HepG2 (cell line): Measurements from ENCODE around the gene CLPTM1L. TPM values are rescaled to one million over a fixed set of nuclear protein-coding genes. Genes with fewer than 3 reads are reported as not detected.

Experiments
- ATAC-seq: fragments of 200-7000 bp; cut with Tn5 transposase; 3 replicates; pipeline ENCODE4 v1.9.1; 2020; ENCODE audit warnings: mild to moderate bottlenecking, moderate library complexity
- BruUV-seq: library from RNA; stranded (reverse); fragments of 400-500 nt; replicated peaks from 2 replicates; lab custom pipeline; 2021; lab: Mats Ljungman, UMichigan
- CTCF ChIA-PET: fragments of 300-600 bp; formaldehyde crosslinking; extraction: SDS; loops from one replicate; lab custom pipeline; 2021; ENCODE audit warnings: low total read pairs, inconsistent platforms, low intra/inter-chr PET ratio; lab: Yijun Ruan, JAX
- POLR2A ChIA-PET: fragments of 350-600 bp; sonication (Branson Sonifier 250); formaldehyde crosslinking; loops from one replicate; lab custom pipeline; 2020; ENCODE audit warnings: antibody characterized with exemption, inconsistent platforms; lab: Yijun Ruan, JAX
- DNase-seq: peaks from one replicate; pipeline ENCODE4 v3.0.0-alpha.2; 2015; ENCODE audit warnings: low spot score
- FAIRE-seq: peaks from 3 replicates; lab custom pipeline; 2011; peaks lifted over from hg19 to GRCh38; lab: Jason Lieb, UNC
- H2AFZ ChIP-seq: one replicate; pipeline ENCODE4 v1.6.1; 2011; ENCODE audit warnings: low read length, inconsistent platforms
- H3K27ac ChIP-seq: fragments of 300-600 bp; 3 replicates; pipeline ENCODE4 v1.8.0; 2011; ENCODE audit warnings: mixed run types, mild to moderate bottlenecking, mixed read lengths, low read length, inconsistent platforms; ENCODE audit not compliant: insufficient read depth; ENCODE audit errors: extremely low read length
- H3K27me3 ChIP-seq, 2 experiments: fragments of 200-600 bp in 1 of 2; 2 replicates in 1 of 2; 3 replicates in 1 of 2; pipeline versions ENCODE4 v1.6.0 to v1.8.0; 2011; ENCODE audit warnings: low read length in 2 of 2, mild to moderate bottlenecking in 2 of 2, moderate library complexity in 2 of 2, inconsistent platforms in 1 of 2; ENCODE audit not compliant: insufficient read depth in 2 of 2, control insufficient read depth in 1 of 2
- H3K36me3 ChIP-seq, 2 experiments: fragments of 200-600 bp in 1 of 2; replicated peaks in 1 of 2; 2 replicates in 1 of 2; 3 replicates in 1 of 2; pipeline versions ENCODE4 v1.5.1 to v1.8.0; 2011; ENCODE audit warnings: low read length in 2 of 2, inconsistent platforms in 1 of 2; ENCODE audit not compliant: insufficient read depth in 2 of 2, control insufficient read depth in 1 of 2
- H3K4me1 ChIP-seq: 2 replicates; pipeline ENCODE4 v1.5.1; 2012; ENCODE audit warnings: low read length, inconsistent platforms; ENCODE audit not compliant: insufficient read depth
- H3K4me2 ChIP-seq: 2 replicates; pipeline ENCODE4 v1.6.0; 2011; ENCODE audit warnings: low read depth, low read length, inconsistent platforms
- H3K4me3 ChIP-seq, 3 experiments: fragments of 200-600 bp in 1 of 3; sonication (generic), shearing (Covaris generic) in 1 of 3; replicated peaks in 1 of 3; 2 replicates each; pipeline ENCODE4 v1.5.1; 2011 to 2016; ENCODE audit warnings: low read length in 3 of 3, inconsistent platforms in 2 of 3, low read depth in 2 of 3, mild to moderate bottlenecking in 2 of 3, control low read depth in 1 of 3, mixed read lengths in 1 of 3; ENCODE audit not compliant: insufficient read depth in 1 of 3
- H3K79me2 ChIP-seq: one replicate; pipeline ENCODE4 v1.6.1; 2011; ENCODE audit warnings: low read length, inconsistent platforms; ENCODE audit not compliant: insufficient read depth
- H3K9ac ChIP-seq: 2 replicates; pipeline ENCODE4 v1.6.0; 2011; ENCODE audit warnings: mild to moderate bottlenecking, low read depth, low read length, inconsistent platforms; ENCODE audit not compliant: insufficient read depth
- H3K9me3 ChIP-seq: 2 replicates; pipeline ENCODE4 v1.5.1; 2012; ENCODE audit warnings: mild to moderate bottlenecking, low read length
- H4K20me1 ChIP-seq: 2 replicates; pipeline ENCODE4 v1.6.0; 2011; ENCODE audit warnings: inconsistent platforms, mild to moderate bottlenecking, low read length, moderate library complexity; ENCODE audit not compliant: insufficient read depth
- AGO2 ChIP-seq: fragments of 200-400 bp; formaldehyde crosslinking; optimal IDR thresholded peaks from 2 replicates; pipeline ENCODE3; 2017; ENCODE audit warnings: mild to moderate bottlenecking, low read depth, low read length, moderate library complexity
- ATF5 ChIP-seq: sonication (generic); formaldehyde crosslinking; IDR thresholded peaks from 2 replicates; pipeline ENCODE4 v1.4.0; 2020; ENCODE audit warnings: mild to moderate bottlenecking, low read depth, missing genetic modification reagents
- ELK4 ChIP-seq: sonication (generic); formaldehyde crosslinking; IDR thresholded peaks from 2 replicates; pipeline ENCODE4 v1.9.0; 2021; ENCODE audit warnings: missing genetic modification reagents, borderline replicate concordance
- FOXK2 ChIP-seq: fragments of 450-650 bp; IDR thresholded peaks from 2 replicates; pipeline ENCODE4 v1.6.1; 2016
- ZNF549 ChIP-seq: sonication (generic); formaldehyde crosslinking; IDR thresholded peaks from 2 replicates; pipeline ENCODE4 v1.5.0; 2020; ENCODE audit warnings: missing genetic modification reagents
- WGBS: methylation state at CpG from one replicate; pipeline ENCODE4 v1.1.6; 2017; ENCODE audit warnings: low lambda C conversion rate; 5-methylcytosine and 5-hydroxymethylcytosine counted together
- in situ Hi-C: cut with HindIII; loops from 2 replicates; pipeline ENCODE4 v1.10.0; 2017; ENCODE audit warnings: low pct_unique_long_range_greater_than_20kb; ENCODE audit not compliant: extremely low pct_ligation_motif_present
- intact Hi-C: fragments of 100-400 bp; cut with micrococcal nuclease; formaldehyde crosslinking; loops from one replicate; pipeline ENCODE4 v1.10.0; 2022; ENCODE audit not compliant: unreplicated experiment
- polyA plus RNA-seq, 8 experiments: library from polyadenylated mRNA; depleted of rRNA in 3 of 8; stranded (reverse) in 7 of 8; unstranded in 1 of 8; fragments of >200 nt; fragmentation: Illumina TruSeq in 4 of 8; extraction: Trizol in 4 of 8; gene quantifications; 2 replicates each; pipeline versions ENCODE4 v1.2.1 to v1.2.3, GENCODE V29; 2011 to 2016; ENCODE audit warnings: low read depth in 4 of 8, missing spikeins in 1 of 8, mixed read lengths in 1 of 8; ENCODE audit not compliant: insufficient read depth in 1 of 8
- total RNA-seq, 5 experiments: library from RNA; depleted of rRNA; stranded (reverse); fragments of >200 nt; fragmentation: Illumina TruSeq; extraction: Trizol; gene quantifications; 2 replicates each; pipeline ENCODE4 v1.2.3, GENCODE V29; 2016; ENCODE audit warnings: low read depth in 1 of 5

CLPTM1L gene
- total and polyA plus RNA-seq, 2 of the 13 experiments (the other 11 are each of a cell fraction or from before 2014, with no cell fraction given), result 80.3 to 124 TPM

GRCh38 chr5:1320436-1321344 is 24.2 kb downstream of the CLPTM1L start:
- H3K4me2 ChIP-seq, result no peak overlapping the region
- ChIA-PET CTCF (no interaction called here), POLR2A (no interaction called here)
- no peak overlapping the region for H3K9ac ChIP-seq
- no peaks in the 10 kb centered on the region for H3K9me3 ChIP-seq
- intact Hi-C loops (no loop called here), in situ Hi-C loops (no loop called here)
- H3K4me3 ChIP-seq, result no peak overlapping the region
- no peak overlapping the region for H3K27ac ChIP-seq
- DNase-seq, result no peak
- TF ChIP-seq FOXK2 (no peak), ELK4 (no peak), AGO2 (peak; percentile 29)
- H2AFZ ChIP-seq, result no peak overlapping the region
- no peaks in the 10 kb centered on the region for H4K20me1 ChIP-seq
- peaks cover 34 to 57% of the 10 kb centered on the region in 2 experiments; a peak in 4 of 5 replicates for H3K36me3 ChIP-seq
- no peaks in the 10 kb centered on the region for H3K27me3 ChIP-seq
- no peak for FAIRE-seq
- ATAC-seq, result no peak
- peaks cover 11% of the 10 kb centered on the region for H3K4me1 ChIP-seq
- no TSS peak for BruUV-seq
- no peaks in the 10 kb centered on the region for H3K79me2 ChIP-seq
- WGBS, result 98% methylated on average over 31 of the region's 36 CpGs

- no peak overlapping the region for H3K27ac ChIP-seq
- DNase-seq, result no peak
- no peaks in the 10 kb centered on the region for H3K9me3 ChIP-seq
- H3K4me1 ChIP-seq, result peaks cover 20% of the 10 kb centered on the region
- CTCF ChIA-PET, result no interaction called here
- peaks cover 0 to 2% of the 10 kb centered on the region in 2 experiments; a peak in 2 of 5 replicates for H3K27me3 ChIP-seq
- no peaks in the 10 kb centered on the region for H4K20me1 ChIP-seq
- no peak for FAIRE-seq
- H2AFZ ChIP-seq, result no peak overlapping the region
- H3K36me3 ChIP-seq, result peaks cover 26 to 46% of the 10 kb centered on the region in 2 experiments; a peak in 4 of 5 replicates
- TF ChIP-seq ATF5 (CRISPR knock-in tag) (no peak), ZNF549 (CRISPR knock-in tag) (no peak)
- TF ChIP-seq, all 625 proteins: peak for 0
- Histone ChIP-seq H3K79me2 (no peaks in the 10 kb centered on the region), H3K4me3 (no peak overlapping the region), H3K9ac (no peak overlapping the region), H3K4me2 (no peak overlapping the region)
- POLR2A ChIA-PET, result no interaction called here
- 96% methylated on average over 18 of the region's 21 CpGs for WGBS
- intact Hi-C loops, result no loop called here
- no TSS peak for BruUV-seq
- ATAC-seq, result no peak
- in situ Hi-C loops, result no loop called here
These were observed 25.3 kb downstream of the CLPTM1L start for GRCh38 chr5:1319436-1320256.
